ENCODE data around the gene C9orf153.

DNA sequence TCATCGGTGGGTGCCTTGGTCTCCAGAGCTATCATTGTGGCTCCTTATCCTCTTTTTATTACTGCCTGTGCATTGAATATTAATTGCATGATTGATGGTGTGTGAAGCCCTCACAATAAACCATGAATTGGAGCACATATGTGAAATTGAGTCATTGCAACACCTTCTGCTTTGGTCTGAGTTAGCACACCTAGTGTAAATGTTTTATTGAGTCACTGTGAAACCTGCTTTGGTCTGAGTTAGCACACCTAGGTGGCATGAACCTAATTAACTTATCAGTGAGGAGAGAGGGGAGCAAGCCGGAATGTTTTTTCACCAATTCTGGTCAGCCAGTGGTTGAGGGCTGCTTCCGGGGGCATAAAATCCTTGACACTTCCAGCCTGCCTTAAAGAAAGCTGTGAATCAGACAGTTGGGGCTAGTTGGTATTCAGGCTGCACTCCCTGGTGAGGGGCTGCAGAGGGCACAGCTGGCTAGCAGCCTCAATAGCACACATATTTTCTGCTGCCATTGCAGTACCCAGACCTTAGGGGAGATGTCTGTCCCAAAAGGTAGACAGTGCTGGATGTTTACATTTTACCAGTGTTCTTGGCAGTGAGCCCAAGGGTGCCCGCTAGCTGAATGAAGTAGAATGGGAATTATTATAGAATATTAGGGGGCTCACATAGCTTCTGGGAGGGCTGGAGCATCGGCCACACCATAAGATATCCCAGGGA lies 83.6 kb downstream of the C9orf153 start:
- TF ChIP-seq POLR2A (IDR thresholded peaks at IDR 0.05; ENCODE audit: low read depth, low read length), result no peak
- TF ChIP-seq POLR2AphosphoS5 (IDR thresholded peaks at IDR 0.05; ENCODE audit: low read depth, low read length), result no peak

Measured in GM12891 (cell line).